Liver (tissue), 9 donors: ENCODE data around the gene NAV2. TPM values are rescaled to one million over a fixed set of nuclear protein-coding genes. Genes with fewer than 3 reads are reported as not detected.

Experiments used
- DNase-seq: peaks from one replicate; pipeline ENCODE4 v3.0.0-alpha.2; 2017; ENCODE audit warnings: low spot score
- H3K27ac ChIP-seq, 2 donors: one replicate each; pipeline ENCODE4 v1.7.0; 2013; ENCODE audit warnings: inconsistent platforms in 2 of 2, low read length in 2 of 2, control low read depth in 1 of 2, low read depth in 1 of 2, mild to moderate bottlenecking in 1 of 2
- H3K27me3 ChIP-seq, 4 donors: one replicate each; pipeline versions ENCODE4 v1.6.1 to v1.7.0; 2013; ENCODE audit warnings: low read length in 3 of 4, inconsistent platforms in 1 of 4, mild to moderate bottlenecking in 1 of 4, moderate library complexity in 1 of 4; ENCODE audit not compliant: control insufficient read depth in 4 of 4, insufficient read depth in 4 of 4
- H3K36me3 ChIP-seq, 4 donors: one replicate each; pipeline versions ENCODE4 v1.6.1 to v1.7.0; 2013; ENCODE audit warnings: low read length in 3 of 4, mild to moderate bottlenecking in 3 of 4, low read depth in 1 of 4, moderate library complexity in 1 of 4; ENCODE audit not compliant: control insufficient read depth in 4 of 4, insufficient read depth in 3 of 4
- H3K4me1 ChIP-seq, 4 donors: one replicate each; pipeline versions ENCODE4 v1.6.1 to v1.7.0; 2013; ENCODE audit warnings: low read length in 3 of 4, mild to moderate bottlenecking in 3 of 4, moderate library complexity in 1 of 4; ENCODE audit not compliant: control insufficient read depth in 4 of 4, insufficient read depth in 4 of 4
- H3K4me3 ChIP-seq, 3 donors: one replicate each; pipeline versions ENCODE4 v1.6.1 to v1.7.0; 2013; ENCODE audit warnings: low read length in 3 of 3, control low read depth in 1 of 3, low read depth in 1 of 3, mild to moderate bottlenecking in 1 of 3
- H3K9ac ChIP-seq, 2 donors: one replicate each; pipeline ENCODE4 v1.7.0; 2013; ENCODE audit warnings: low read length in 2 of 2, mild to moderate bottlenecking in 2 of 2, moderate library complexity in 2 of 2, control low read depth in 1 of 2, low read depth in 1 of 2
- H3K9me3 ChIP-seq, 4 donors: one replicate each; pipeline versions ENCODE4 v1.6.1 to v1.7.0; 2013; ENCODE audit warnings: low read length in 3 of 4; ENCODE audit not compliant: control insufficient read depth in 4 of 4
- EGR1 ChIP-seq, 2 donors: IDR thresholded peaks; 2 replicates each; pipeline ENCODE4 v1.6.1; 2016 to 2018; ENCODE audit warnings: antibody characterized with exemption in 2 of 2, low read depth in 2 of 2
- FOXA1 ChIP-seq: IDR thresholded peaks from 2 replicates; pipeline ENCODE4 v1.6.1; 2016; ENCODE audit warnings: antibody characterized with exemption
- GABPA ChIP-seq, 2 donors: IDR thresholded peaks in 1 of 2; conservative IDR thresholded peaks in 1 of 2; 2 replicates each; pipeline ENCODE4 v1.6.1; 2016; ENCODE audit warnings: antibody characterized with exemption in 2 of 2, mild to moderate bottlenecking in 1 of 2, moderate library complexity in 1 of 2
- HNF4A ChIP-seq, 2 donors: conservative IDR thresholded peaks; 2 replicates each; pipeline ENCODE4 v1.6.1; 2016; ENCODE audit warnings: antibody characterized with exemption in 2 of 2, mild to moderate bottlenecking in 2 of 2
- HNF4G ChIP-seq: IDR thresholded peaks from 2 replicates; pipeline ENCODE4 v1.6.1; 2016; ENCODE audit warnings: antibody characterized with exemption
- JUND ChIP-seq, 2 donors: IDR thresholded peaks; 2 replicates each; pipeline ENCODE4 v1.6.1; 2016; ENCODE audit warnings: antibody characterized with exemption in 2 of 2
- NR2F2 ChIP-seq: IDR thresholded peaks from 2 replicates; pipeline ENCODE4 v1.6.1; 2016; ENCODE audit warnings: antibody characterized with exemption
- RAD21 ChIP-seq, 2 donors: IDR thresholded peaks; 2 replicates each; pipeline ENCODE4 v1.6.1; 2016; ENCODE audit warnings: antibody characterized with exemption in 2 of 2, mild to moderate bottlenecking in 2 of 2
- RXRA ChIP-seq, 2 donors: IDR thresholded peaks; 2 replicates each; pipeline ENCODE4 v1.6.1; 2017 to 2018; ENCODE audit warnings: antibody characterized with exemption in 2 of 2, mild to moderate bottlenecking in 1 of 2
- SP1 ChIP-seq: IDR thresholded peaks from 2 replicates; pipeline ENCODE4 v1.6.1; 2018; ENCODE audit warnings: antibody characterized with exemption, mild to moderate bottlenecking
- YY1 ChIP-seq: IDR thresholded peaks from 2 replicates; pipeline ENCODE4 v1.6.1; 2016; ENCODE audit warnings: antibody characterized with exemption, mild to moderate bottlenecking
- WGBS: extraction: QIAGEN DNeasy Blood & Tissue Kit; methylation state at CpG from one replicate; pipeline ENCODE4 v1.1.7; 2013; 5-methylcytosine and 5-hydroxymethylcytosine counted together
- polyA plus RNA-seq, 2 donors: library from polyadenylated mRNA; stranded (reverse) in 1 of 2; unstranded in 1 of 2; fragments of 200-250 nt in 1 of 2; fragments of >200 nt in 1 of 2; fragmentation: Nextera tagmentation in 1 of 2; extraction: Ambion mirVana in 1 of 2; gene quantifications; one replicate each; pipeline versions ENCODE4 v1.2.1 to v1.2.3, GENCODE V29; 2013 to 2015
- total RNA-seq, 2 donors: library from RNA; depleted of rRNA; stranded (reverse); fragments of >200 nt; gene quantifications; one replicate each; pipeline ENCODE4 v1.2.3, GENCODE V29; 2014
- TF ChIP-seq, protein P1 (sequence below): IDR thresholded peaks from 2 replicates; pipeline ENCODE4 v1.6.1; 2016; ENCODE audit warnings: antibody characterized with exemption, mild to moderate bottlenecking
- TF ChIP-seq, protein P2 (sequence below): IDR thresholded peaks from 2 replicates; pipeline ENCODE4 v1.6.1; 2016; ENCODE audit warnings: antibody characterized with exemption
- TF ChIP-seq, protein P3 (sequence below): IDR thresholded peaks from 2 replicates; pipeline ENCODE4 v1.6.1; 2016; ENCODE audit warnings: antibody characterized with exemption
- TF ChIP-seq, protein P4 (sequence below): fragments of 150-350 bp; IDR thresholded peaks from 2 replicates; pipeline ENCODE4 v1.5.1; 2017; ENCODE audit warnings: improper control_type of control experiment, low read depth, low read length; ENCODE audit not compliant: missing input control
- donor health status: healthy.
- donor health status: healthy.
- donor health status: healthy.
- donor health status: healthy.
- donor health status: healthy.

NAV2 gene
- total and polyA plus RNA-seq, 4 donors = 6.3 to 20.5 (median 11.6) TPM

DNA sequence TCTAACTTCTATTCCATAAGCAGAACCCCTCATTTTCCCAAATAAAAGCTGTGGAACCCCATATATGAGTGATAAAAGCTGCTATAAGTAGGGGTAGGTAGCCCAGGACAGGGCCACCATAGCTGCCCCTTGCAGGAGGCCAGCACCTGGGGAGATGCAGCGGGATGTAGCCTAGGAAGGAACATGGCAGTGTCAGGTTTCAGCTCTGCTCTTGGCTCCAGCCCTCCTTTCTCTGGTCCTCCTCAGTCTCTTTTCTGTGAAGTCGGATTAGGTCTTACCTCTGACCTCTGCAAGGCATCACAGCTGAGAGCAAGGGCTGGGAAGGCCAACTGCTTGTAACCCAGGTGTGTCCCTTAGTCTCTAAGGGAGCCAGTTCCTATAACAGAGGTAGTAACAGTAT is 135.6 kb downstream of the NAV2 start:
- 89% methylated on average over 2 of the region's 2 CpGs for WGBS

DNA sequence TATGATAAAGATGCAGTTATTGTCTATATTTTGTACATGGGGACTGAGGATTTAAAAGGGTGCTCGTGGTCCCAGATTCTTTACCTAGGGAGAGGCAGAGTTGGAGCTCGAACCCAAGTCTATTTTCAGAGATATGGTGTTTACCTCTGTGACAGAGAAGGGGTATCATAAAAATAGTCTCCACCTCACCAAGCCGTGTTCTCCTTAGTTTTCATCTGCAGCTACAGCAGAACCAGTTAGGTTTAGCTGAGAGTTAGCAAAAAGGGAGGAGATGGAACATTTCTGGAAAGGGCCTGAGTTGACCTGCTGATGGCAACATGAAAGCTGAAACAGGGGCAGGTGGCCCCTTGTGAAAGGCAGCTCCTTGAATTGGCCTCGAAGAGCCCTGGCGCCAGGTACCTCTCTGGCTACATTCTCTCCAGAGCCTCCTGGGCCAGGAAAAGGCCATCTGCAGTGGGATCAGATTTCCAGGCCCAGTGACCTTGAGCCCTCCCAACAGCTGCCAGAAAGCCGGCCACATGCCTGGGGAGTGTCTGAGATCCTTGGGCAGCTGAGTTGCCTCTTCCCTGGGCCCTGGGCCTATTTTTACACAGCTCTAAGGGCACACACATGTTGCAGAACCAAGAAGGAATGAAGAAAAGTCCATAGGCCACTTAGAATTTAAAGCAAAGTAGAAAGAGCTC is 136.6 kb downstream of the NAV2 start:
- H3K4me1 ChIP-seq = peaks cover 0 to 18% (median 6%) of the 10 kb centered on the region in 4 donors
- no peaks in the 10 kb centered on the region for H3K9me3 ChIP-seq
- no peak overlapping the region for H3K27ac ChIP-seq
- H3K9ac ChIP-seq = no peak overlapping the region
- DNase-seq = no peak
- H3K36me3 ChIP-seq = peaks cover 0 to 4% (median under 1%) of the 10 kb centered on the region in 4 donors
- H3K4me3 ChIP-seq = no peak overlapping the region
- 79% methylated on average over 6 of the region's 6 CpGs for WGBS
- no peaks in the 10 kb centered on the region for H3K27me3 ChIP-seq
- TF ChIP-seq RAD21 (IDR thresholded peaks at IDR 0.05) (no peak), HNF4A (conservative IDR thresholded peaks at IDR 0.05) (no peak), SP1 (no peak), JUND (IDR thresholded peaks at IDR 0.05) (no peak), GABPA (IDR thresholded peaks at IDR 0.05 in 1 of 2, conservative IDR thresholded peaks at IDR 0.05 in 1 of 2) (no peak), YY1 (no peak), FOXA1 (no peak), EGR1 (IDR thresholded peaks at IDR 0.05; ENCODE audit: low read depth in 2 of 2) (no peak), NR2F2 (no peak)
- TF ChIP-seq, protein P1, sequence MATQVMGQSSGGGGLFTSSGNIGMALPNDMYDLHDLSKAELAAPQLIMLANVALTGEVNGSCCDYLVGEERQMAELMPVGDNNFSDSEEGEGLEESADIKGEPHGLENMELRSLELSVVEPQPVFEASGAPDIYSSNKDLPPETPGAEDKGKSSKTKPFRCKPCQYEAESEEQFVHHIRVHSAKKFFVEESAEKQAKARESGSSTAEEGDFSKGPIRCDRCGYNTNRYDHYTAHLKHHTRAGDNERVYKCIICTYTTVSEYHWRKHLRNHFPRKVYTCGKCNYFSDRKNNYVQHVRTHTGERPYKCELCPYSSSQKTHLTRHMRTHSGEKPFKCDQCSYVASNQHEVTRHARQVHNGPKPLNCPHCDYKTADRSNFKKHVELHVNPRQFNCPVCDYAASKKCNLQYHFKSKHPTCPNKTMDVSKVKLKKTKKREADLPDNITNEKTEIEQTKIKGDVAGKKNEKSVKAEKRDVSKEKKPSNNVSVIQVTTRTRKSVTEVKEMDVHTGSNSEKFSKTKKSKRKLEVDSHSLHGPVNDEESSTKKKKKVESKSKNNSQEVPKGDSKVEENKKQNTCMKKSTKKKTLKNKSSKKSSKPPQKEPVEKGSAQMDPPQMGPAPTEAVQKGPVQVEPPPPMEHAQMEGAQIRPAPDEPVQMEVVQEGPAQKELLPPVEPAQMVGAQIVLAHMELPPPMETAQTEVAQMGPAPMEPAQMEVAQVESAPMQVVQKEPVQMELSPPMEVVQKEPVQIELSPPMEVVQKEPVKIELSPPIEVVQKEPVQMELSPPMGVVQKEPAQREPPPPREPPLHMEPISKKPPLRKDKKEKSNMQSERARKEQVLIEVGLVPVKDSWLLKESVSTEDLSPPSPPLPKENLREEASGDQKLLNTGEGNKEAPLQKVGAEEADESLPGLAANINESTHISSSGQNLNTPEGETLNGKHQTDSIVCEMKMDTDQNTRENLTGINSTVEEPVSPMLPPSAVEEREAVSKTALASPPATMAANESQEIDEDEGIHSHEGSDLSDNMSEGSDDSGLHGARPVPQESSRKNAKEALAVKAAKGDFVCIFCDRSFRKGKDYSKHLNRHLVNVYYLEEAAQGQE = no peak
- TF ChIP-seq, protein P2, sequence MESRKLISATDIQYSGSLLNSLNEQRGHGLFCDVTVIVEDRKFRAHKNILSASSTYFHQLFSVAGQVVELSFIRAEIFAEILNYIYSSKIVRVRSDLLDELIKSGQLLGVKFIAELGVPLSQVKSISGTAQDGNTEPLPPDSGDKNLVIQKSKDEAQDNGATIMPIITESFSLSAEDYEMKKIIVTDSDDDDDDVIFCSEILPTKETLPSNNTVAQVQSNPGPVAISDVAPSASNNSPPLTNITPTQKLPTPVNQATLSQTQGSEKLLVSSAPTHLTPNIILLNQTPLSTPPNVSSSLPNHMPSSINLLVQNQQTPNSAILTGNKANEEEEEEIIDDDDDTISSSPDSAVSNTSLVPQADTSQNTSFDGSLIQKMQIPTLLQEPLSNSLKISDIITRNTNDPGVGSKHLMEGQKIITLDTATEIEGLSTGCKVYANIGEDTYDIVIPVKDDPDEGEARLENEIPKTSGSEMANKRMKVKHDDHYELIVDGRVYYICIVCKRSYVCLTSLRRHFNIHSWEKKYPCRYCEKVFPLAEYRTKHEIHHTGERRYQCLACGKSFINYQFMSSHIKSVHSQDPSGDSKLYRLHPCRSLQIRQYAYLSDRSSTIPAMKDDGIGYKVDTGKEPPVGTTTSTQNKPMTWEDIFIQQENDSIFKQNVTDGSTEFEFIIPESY = no peak
- TF ChIP-seq, protein P3, sequence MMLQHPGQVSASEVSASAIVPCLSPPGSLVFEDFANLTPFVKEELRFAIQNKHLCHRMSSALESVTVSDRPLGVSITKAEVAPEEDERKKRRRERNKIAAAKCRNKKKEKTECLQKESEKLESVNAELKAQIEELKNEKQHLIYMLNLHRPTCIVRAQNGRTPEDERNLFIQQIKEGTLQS = no peak

More for the DNA sequence above, 135.6 kb downstream of the NAV2 start:
- Histone ChIP-seq H3K9ac (no peak overlapping the region), H3K27ac (no peak overlapping the region), H3K4me3 (no peak overlapping the region), H3K36me3 (peaks cover 0 to 6% (median under 1%) of the 10 kb centered on the region in 4 donors), H3K4me1 (peaks cover 0 to 18% (median 6%) of the 10 kb centered on the region in 4 donors), H3K9me3 (no peaks in the 10 kb centered on the region), H3K27me3 (no peaks in the 10 kb centered on the region)
- TF ChIP-seq, protein P3 = no peak
- no peak for TF ChIP-seq GABPA (IDR thresholded peaks at IDR 0.05 in 1 of 2, conservative IDR thresholded peaks at IDR 0.05 in 1 of 2)
- TF ChIP-seq, protein P1 = no peak
- TF ChIP-seq, protein P4, sequence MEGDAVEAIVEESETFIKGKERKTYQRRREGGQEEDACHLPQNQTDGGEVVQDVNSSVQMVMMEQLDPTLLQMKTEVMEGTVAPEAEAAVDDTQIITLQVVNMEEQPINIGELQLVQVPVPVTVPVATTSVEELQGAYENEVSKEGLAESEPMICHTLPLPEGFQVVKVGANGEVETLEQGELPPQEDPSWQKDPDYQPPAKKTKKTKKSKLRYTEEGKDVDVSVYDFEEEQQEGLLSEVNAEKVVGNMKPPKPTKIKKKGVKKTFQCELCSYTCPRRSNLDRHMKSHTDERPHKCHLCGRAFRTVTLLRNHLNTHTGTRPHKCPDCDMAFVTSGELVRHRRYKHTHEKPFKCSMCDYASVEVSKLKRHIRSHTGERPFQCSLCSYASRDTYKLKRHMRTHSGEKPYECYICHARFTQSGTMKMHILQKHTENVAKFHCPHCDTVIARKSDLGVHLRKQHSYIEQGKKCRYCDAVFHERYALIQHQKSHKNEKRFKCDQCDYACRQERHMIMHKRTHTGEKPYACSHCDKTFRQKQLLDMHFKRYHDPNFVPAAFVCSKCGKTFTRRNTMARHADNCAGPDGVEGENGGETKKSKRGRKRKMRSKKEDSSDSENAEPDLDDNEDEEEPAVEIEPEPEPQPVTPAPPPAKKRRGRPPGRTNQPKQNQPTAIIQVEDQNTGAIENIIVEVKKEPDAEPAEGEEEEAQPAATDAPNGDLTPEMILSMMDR = no peak
- no peak for TF ChIP-seq RXRA (IDR thresholded peaks at IDR 0.05)
- TF ChIP-seq EGR1 (IDR thresholded peaks at IDR 0.05; ENCODE audit: low read depth in 2 of 2) = no peak
- TF ChIP-seq HNF4G = no peak
- TF ChIP-seq NR2F2 = no peak
- TF ChIP-seq JUND (IDR thresholded peaks at IDR 0.05) = no peak
- no peak for TF ChIP-seq YY1
- no peak for DNase-seq
